GM21717 (cell line): ENCODE measurements around the gene PGGHG.

ENCODE experiments used
- ATAC-seq: cut with Tn5 transposase; IDR thresholded peaks from one replicate; pipeline ENCODE4 v1.9.1; 2021; ENCODE audit warnings: mild to moderate bottlenecking, moderate library complexity; ENCODE audit not compliant: unreplicated experiment

Gene PGGHG

DNA sequence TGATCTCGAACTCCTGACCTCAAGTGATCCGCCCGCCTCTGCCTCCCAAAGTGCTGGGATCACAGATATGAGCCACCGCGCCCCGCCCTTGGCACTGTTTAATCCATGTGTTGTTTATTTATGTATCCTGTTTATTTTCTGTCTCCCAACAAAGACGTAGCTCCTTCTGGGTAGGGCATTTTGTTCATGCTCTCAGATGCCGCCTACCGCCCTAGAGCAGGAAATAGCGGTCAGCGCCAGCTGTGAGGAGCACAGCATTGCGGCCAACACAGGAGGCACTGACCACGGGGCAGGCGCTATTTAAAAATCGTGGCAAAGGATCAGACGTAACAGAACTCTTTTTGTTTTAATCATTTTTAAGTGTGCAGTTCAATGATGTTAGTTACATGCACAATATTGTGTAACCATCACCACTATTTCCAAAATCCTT is 20.2 kb upstream of the PGGHG start:
- peak; percentile 40 for ATAC-seq

- ATAC-seq: peak; percentile 66
Observed at GRCh38 chr11:269146-269890, 19.6 kb upstream of the PGGHG start.

- no peak for ATAC-seq
Observed at GRCh38 chr11:270451-271318, 18.2 kb upstream of the PGGHG start.

GRCh38 chr11:271319-271715 is 17.6 kb upstream of the PGGHG start:
- no peak for ATAC-seq

DNA sequence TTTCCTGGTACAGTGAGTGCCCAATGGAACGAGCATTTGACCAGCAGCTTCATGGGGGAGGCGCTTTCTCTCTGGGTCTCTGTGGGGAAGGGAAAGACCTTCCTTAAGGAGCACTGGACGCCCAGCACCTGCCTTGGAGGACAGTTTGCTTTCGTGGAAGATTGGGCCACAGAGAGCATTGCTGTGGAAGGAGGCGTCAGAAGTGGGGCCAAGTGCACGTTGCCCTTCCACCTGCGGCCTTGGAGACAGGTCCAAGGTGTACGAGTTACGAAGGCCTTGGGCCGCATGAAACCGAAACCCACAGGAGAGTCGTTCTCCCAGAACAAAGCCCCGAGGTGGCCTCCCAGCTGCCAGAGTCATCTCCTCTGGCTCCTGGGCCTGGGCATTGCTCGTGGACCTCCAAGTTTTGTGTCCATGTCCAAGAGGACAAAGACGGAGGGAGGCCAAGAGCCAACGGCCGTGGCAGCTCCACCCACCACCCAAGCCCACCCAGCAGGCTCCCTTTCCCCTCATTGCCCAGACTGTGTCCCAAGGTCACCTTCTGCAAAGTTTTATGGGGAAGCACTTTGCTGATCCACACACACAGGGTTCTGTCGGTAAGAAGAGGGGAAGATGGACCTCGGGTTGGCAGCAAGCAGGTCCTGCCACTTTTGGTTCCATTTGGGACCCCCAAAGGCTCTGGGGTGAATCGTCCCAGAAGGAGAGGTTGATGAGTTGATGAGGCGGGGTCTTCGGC is 16.6 kb upstream of the PGGHG start:
- no peak for ATAC-seq

- no peak for ATAC-seq
Observed at GRCh38 chr11:272931-273198, 16.1 kb upstream of the PGGHG start.

DNA sequence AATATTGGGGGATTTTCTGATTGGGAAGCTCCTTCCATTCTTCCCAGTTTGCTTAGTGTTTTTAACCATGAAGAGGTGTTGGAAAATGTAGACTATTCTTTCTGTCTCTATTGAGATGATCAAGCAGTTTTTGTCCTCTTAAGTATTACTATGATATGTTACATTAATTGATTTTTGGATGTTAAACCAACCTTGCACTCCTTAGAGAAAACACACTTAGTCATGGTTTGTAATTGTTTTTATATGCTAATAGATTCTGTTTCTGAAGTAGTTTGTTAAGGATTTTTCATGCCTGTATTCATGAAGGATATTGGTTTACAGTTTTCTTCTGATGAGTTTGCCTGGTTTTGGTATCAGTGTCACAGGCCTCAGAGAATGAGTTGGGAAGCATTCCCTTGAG is 12.7 kb upstream of the PGGHG start:
- ATAC-seq: no peak

GRCh38 chr11:278001-278951 is 10.7 kb upstream of the PGGHG start, which contains the start of gene NLRP6:
NLRP6 (plus strand) TSS chr11:278407; CDS start chr11:278570, 163 bp downstream.
- no peak for ATAC-seq

- no peak for ATAC-seq
Observed at GRCh38 chr11:279040-279965, 9.6 kb upstream of the PGGHG start.

DNA sequence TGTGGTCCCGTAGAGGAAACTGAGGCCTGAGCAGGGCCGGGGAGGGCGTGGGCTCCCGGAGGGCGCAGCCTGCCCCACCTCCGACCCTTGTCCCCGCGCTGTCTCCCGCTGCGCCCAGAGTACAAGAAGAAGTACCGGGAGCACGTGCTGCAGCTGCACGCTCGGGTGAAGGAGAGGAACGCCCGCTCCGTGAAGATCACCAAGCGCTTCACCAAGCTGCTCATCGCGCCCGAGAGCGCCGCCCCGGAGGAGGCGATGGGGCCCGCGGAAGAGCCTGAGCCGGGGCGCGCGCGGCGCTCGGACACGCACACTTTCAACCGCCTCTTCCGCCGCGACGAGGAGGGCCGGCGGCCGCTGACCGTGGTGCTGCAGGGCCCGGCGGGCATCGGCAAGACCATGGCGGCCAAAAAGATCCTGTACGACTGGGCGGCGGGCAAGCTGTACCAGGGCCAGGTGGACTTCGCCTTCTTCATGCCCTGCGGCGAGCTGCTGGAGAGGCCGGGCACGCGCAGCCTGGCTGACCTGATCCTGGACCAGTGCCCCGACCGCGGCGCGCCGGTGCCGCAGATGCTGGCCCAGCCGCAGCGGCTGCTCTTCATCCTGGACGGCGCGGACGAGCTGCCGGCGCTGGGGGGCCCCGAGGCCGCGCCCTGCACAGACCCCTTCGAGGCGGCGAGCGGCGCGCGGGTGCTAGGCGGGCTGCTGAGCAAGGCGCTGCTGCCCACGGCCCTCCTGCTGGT is 8.8 kb upstream of the PGGHG start:
- ATAC-seq: no peak

DNA sequence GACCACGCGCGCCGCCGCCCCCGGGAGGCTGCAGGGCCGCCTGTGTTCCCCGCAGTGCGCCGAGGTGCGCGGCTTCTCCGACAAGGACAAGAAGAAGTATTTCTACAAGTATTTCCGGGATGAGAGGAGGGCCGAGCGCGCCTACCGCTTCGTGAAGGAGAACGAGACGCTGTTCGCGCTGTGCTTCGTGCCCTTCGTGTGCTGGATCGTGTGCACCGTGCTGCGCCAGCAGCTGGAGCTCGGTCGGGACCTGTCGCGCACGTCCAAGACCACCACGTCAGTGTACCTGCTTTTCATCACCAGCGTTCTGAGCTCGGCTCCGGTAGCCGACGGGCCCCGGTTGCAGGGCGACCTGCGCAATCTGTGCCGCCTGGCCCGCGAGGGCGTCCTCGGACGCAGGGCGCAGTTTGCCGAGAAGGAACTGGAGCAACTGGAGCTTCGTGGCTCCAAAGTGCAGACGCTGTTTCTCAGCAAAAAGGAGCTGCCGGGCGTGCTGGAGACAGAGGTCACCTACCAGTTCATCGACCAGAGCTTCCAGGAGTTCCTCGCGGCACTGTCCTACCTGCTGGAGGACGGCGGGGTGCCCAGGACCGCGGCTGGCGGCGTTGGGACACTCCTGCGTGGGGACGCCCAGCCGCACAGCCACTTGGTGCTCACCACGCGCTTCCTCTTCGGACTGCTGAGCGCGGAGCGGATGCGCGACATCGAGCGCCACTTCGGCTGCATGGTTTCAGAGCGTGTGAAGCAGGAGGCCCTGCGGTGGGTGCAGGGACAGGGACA is 8.0 kb upstream of the PGGHG start:
- ATAC-seq: no peak

DNA sequence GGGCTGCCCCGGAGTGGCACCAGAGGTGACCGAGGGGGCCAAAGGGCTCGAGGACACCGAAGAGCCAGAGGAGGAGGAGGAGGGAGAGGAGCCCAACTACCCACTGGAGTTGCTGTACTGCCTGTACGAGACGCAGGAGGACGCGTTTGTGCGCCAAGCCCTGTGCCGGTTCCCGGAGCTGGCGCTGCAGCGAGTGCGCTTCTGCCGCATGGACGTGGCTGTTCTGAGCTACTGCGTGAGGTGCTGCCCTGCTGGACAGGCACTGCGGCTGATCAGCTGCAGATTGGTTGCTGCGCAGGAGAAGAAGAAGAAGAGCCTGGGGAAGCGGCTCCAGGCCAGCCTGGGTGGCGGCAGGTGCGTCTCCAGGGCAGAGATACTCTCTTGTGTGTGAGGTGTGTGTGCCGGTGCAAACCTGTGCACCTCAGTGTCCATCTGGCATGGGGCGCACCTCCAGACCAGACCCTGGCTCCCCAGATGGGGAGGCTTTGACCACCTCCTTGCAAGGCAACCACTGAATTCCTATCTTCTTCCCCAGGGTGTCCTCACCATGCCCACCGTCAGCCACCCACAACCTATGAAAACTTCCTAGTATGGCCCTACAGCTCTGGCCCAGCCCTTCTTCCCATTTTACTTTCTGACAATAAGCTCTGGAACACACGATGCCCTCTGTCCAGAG is 7.3 kb upstream of the PGGHG start:
- ATAC-seq: no peak

DNA sequence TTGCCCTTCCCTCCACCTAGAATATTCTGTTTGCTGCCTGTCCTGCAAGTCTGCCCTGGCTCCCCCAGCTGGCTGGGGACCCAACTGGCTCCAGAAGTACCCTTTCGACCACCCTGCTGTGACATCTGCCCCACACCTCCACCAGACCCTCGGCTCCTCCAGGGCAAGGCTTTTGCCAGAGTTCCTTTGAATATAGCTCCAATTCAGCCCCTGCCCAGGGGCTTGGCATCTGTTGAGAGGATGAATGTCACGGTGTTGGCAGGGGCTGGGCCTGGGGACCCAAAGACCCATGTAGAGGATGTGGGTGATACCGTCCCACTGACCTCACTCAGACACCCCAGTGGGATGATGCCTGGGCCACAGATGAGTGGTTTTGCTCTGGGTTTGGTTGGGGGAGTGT is 6.8 kb upstream of the PGGHG start:
- ATAC-seq: no peak

DNA sequence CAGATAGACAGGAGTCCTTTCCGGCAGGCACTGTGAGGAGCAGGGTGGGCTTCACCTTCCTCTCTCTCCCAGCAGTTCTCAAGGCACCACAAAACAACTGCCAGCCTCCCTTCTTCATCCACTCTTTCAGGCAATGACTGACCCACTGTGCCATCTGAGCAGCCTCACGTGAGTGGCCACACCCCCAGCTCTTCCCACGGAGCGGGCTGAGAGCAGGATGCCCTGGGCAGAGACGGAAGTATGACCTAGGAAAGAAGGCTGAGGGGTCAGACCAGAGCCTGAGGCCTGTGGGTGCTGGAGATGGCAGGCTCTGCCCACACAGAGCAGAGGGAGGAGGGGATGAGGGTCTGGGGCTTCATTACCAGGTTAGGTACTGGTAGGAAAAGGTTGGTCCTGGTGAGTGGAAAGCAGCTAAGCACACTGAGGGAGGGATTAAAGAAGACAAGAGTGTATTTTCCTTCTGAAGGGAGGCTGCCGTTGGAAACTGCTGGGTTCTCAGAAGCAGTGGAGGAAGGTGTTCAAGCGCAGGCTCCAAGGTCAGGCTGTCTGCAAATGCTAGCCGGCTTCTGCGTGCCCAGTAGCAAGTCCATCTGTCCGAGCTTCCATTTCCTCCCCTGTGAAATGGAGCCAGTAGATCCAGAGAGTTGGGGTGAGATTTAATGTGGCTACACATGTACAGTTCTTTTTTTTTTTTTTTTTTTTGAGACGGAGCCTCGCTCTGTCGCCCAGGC is 6.1 kb upstream of the PGGHG start:
- ATAC-seq: no peak

DNA sequence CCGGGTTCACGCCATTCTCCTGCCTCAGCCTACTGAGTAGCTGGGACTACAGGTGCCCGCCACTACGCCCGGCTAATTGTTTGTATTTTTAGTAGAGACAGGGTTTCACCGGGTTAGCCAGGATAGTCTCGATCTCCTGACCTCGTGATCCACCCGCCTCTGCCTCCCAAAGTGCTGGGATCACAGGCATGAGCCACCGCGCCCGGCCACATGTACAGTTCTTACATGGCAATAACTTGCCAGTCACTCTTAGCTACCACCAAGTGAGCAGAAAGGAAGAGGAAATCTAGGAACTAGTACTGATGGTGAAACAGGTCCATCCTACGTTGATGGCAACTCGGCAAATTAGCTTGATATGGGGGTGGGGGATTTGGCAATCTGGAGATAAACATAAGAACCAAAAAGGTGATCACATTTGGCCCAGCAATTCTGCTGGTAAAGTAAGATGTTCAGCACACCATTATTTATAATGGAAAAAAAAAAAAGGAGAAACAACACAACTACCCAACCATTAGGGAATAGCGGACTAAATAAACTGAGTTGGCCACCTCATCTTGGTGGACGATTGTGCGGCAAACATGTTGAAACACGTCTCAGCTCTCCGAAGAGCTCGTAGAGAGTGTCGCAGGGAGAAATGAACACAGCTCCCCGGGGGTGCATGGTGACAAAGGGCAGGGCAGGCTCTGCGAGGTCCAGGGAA is 5.4 kb upstream of the PGGHG start:
- no peak for ATAC-seq
